ENCODE measurements around the gene FOXF2. TPM values are rescaled to one million over a fixed set of nuclear protein-coding genes. Genes with fewer than 3 reads are reported as not detected.
A peak's percentile ranks its signal among the peaks of the same experiment; 100 is the strongest.

The FOXF2 gene
- total RNA-seq, 4 donors from 2014 or later: 0.25 to 3.0 (median 0.99) TPM

DNA sequence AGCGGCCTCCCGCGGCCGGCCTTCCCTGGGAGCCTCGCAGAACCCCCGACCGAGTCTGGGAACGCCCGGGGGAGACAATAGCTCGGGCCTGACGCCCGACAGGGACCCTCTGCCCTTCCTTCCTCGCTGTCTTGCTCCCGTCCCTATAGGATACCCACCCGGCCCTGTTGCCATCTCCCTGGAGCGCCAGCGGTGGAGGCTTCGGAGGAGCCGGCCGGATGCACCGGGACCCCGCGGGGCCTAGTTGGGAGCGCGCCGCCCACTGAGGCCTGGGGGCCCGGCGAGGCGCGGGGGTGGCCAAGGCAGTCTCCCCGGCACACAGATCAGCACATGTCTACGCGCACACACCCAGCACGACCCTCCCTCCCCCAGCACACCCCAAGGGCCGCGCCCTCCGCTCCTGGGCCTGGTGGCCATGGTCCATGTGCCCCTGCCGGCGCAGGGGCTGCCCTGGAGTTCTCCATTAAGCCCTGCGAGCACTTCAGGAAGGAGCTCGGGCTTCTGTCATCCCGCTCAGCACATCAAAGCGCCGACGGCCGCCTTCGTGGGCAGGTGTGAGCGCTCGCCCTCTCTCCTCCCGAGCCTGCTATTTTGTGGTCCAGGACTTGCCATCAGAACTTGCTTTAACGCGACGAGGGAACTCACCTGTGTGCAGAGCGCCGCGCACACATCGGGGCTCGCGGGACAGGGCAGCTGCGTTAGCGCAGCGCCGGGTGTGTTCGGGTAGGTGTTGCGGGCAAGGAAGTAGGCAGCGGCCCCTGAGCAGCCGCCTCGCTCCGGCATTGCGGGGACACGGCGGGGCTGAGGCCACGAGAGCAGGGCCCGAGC lies 3.7 kb downstream of the FOXF2 start:
- Histone ChIP-seq H3K9me3 (no peaks in the 10 kb centered on the region), H3K4me3 (peak overlapping the region; percentile 38), H3K27ac (no peak overlapping the region), H3K36me3 (no peaks in the 10 kb centered on the region), H3K27me3 (peaks cover 98% of the 10 kb centered on the region), H3K4me1 (peaks cover 51% of the 10 kb centered on the region)
- 41% methylated on average over 48 of the region's 74 CpGs for WGBS
- peak in 1 of 2 donors; percentile 61 for DNase-seq (ENCODE audit: low spot score in 2 of 2)
- TF ChIP-seq, protein P1, sequence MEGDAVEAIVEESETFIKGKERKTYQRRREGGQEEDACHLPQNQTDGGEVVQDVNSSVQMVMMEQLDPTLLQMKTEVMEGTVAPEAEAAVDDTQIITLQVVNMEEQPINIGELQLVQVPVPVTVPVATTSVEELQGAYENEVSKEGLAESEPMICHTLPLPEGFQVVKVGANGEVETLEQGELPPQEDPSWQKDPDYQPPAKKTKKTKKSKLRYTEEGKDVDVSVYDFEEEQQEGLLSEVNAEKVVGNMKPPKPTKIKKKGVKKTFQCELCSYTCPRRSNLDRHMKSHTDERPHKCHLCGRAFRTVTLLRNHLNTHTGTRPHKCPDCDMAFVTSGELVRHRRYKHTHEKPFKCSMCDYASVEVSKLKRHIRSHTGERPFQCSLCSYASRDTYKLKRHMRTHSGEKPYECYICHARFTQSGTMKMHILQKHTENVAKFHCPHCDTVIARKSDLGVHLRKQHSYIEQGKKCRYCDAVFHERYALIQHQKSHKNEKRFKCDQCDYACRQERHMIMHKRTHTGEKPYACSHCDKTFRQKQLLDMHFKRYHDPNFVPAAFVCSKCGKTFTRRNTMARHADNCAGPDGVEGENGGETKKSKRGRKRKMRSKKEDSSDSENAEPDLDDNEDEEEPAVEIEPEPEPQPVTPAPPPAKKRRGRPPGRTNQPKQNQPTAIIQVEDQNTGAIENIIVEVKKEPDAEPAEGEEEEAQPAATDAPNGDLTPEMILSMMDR (IDR thresholded peaks at IDR 0.05): no peak
- TF ChIP-seq POLR2A (IDR thresholded peaks at IDR 0.05): no peak
- TF ChIP-seq POLR2AphosphoS5 (IDR thresholded peaks at IDR 0.05): no peak
- TF ChIP-seq EP300 (IDR thresholded peaks at IDR 0.05): no peak

GRCh38 chr6:1393641-1394283 lies 4.4 kb downstream of the FOXF2 start:
- Histone ChIP-seq H3K27me3 (peaks cover 98% of the 10 kb centered on the region), H3K27ac (no peak overlapping the region), H3K36me3 (no peaks in the 10 kb centered on the region), H3K4me3 (peak overlapping the region; percentile 38), H3K4me1 (peaks cover 47% of the 10 kb centered on the region), H3K9me3 (no peaks in the 10 kb centered on the region)
- TF ChIP-seq EP300 (IDR thresholded peaks at IDR 0.05) (no peak), POLR2AphosphoS5 (IDR thresholded peaks at IDR 0.05) (no peak), POLR2A (IDR thresholded peaks at IDR 0.05) (no peak)
- TF ChIP-seq, protein P1 (IDR thresholded peaks at IDR 0.05): no peak
- DNase-seq (ENCODE audit: low spot score in 2 of 2): peak in 1 of 2 donors; percentile 55
- WGBS: 38% methylated on average over 19 of the region's 47 CpGs

DNA sequence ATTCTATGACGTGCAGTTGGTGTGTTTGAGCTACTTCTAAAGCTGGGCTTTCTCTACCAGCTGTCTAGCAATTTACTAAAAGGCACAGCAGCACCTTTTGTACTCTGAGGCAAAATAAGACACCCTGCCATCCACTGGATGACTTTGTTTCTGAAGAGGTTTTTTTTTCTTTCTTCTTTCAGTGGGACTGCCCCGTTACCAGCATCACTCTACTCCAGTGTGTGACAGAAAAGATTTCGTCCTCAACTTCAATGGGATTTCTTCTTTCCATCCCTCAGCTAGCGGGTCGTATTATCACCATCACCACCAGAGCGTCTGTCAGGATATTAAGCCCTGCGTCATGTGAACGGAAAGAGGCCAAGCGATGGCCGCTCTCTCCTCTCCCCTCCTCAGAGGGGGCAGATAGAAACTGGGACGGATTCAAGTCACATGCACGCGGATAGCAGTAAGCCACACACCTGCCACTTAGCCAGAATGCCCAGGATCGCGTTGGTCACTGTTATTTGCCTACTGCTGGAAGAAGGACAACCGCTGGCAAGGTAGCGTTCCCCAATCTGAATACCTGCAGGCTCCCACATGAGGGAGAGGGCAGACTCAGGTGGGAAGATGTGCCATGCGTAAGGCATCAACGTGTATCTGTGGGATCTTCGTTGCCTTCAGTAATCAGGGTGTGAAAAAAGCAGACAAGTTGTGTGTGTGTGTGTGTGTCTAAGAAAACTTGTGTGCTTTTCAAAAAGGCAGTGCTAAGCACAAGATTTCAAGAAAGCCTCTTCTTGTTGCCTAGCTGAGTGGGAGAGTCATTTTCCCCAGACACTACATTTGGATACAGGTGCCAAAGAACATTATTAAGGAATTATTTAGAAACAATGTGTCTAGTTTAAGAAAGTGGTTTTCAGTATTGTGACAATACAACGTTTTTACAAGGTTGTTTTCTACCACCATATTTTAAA lies 5.4 kb downstream of the FOXF2 start:
- Histone ChIP-seq H3K9me3 (no peaks in the 10 kb centered on the region), H3K27me3 (peaks cover 96% of the 10 kb centered on the region), H3K36me3 (no peaks in the 10 kb centered on the region), H3K27ac (no peak overlapping the region), H3K4me3 (no peak overlapping the region), H3K4me1 (peaks cover 37% of the 10 kb centered on the region)
- 53% methylated on average over 21 of the region's 21 CpGs for WGBS
- peak in 1 of 2 donors; percentile 70 for DNase-seq (ENCODE audit: low spot score in 2 of 2)
- TF ChIP-seq POLR2AphosphoS5 (IDR thresholded peaks at IDR 0.05) (no peak), POLR2A (IDR thresholded peaks at IDR 0.05) (no peak), EP300 (IDR thresholded peaks at IDR 0.05) (no peak)
- TF ChIP-seq, protein P1 (IDR thresholded peaks at IDR 0.05): no peak

DNA sequence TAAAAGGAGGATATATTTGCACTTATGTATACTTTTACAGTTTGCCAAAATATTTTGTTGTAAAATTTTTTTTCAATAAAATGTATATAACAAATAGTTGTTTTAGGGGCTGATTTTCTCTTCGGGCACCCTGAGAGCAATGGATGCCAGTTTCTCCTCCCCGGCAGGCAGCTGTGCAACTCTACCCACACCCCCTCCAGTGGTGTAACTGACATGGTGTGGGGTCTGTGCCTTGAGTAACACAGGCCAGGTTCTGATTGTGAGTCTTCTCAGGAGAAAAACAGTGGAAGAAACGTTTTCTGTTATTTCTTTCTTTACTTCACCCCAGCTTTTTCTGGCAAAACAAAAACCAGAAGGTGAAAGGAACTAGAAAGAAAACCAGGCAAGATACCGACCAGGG lies 6.1 kb downstream of the FOXF2 start:
- no peak overlapping the region for H3K27ac ChIP-seq
- no peaks in the 10 kb centered on the region for H3K9me3 ChIP-seq
- H3K36me3 ChIP-seq: no peaks in the 10 kb centered on the region
- H3K4me1 ChIP-seq: peaks cover 31% of the 10 kb centered on the region
- DNase-seq (ENCODE audit: low spot score in 2 of 2): peak in 1 of 2 donors; percentile 40
- H3K27me3 ChIP-seq: peaks cover 96% of the 10 kb centered on the region
- 58% methylated on average over 4 of the region's 4 CpGs for WGBS
- TF ChIP-seq POLR2A (IDR thresholded peaks at IDR 0.05) (no peak), EP300 (IDR thresholded peaks at IDR 0.05) (no peak), POLR2AphosphoS5 (IDR thresholded peaks at IDR 0.05) (no peak)
- TF ChIP-seq, protein P1 (IDR thresholded peaks at IDR 0.05): no peak
- H3K4me3 ChIP-seq: no peak overlapping the region
